ENCODE measurements around the gene BABAM2. TPM values are rescaled to one million over a fixed set of nuclear protein-coding genes. Genes with fewer than 3 reads are reported as not detected.

Gene BABAM2
- total RNA-seq, 2 experiments from 2014 or later: 66.8 to 68.4 TPM

DNA sequence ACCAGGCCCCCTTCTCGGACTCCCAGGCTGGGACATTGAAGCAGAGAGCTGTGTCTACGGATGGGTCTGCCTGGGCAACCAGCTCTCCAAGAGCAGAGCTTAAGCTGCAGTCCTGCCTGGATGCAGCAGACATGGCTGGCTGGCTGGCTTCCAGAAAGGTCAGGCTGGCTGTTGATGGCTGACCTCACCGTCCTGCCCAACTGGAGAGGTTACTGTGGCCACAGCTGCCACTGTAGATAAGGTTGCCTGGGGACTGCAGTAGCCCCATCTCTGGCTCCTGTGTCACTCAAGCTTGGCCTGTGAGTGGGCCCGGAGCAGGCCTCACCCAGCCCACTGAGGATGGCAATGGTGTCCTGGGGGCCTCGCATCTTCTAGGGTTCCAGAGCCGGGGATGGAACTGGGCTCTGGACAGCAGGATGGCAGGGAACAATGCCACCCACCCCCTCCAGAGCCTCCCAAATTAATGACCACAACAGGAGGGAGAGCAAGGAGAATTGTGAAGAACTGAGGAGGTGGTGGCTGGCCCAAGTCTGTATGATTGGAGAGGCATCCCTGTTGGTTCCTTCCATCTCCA, 465.1 kb downstream of the BABAM2 start:
- intact Hi-C loops (cut with micrococcal nuclease): no loop called here
- ATAC-seq (no peak), DNase-seq (no peak)
- no peaks in the 10 kb centered on the region for H3K27me3 Mint-ChIP-seq
- CTCF ChIA-PET: interaction anchor here (1.1 kb wide), 1 partner anchor 632 kb away, joined by 3 read pairs; no protein-coding TSS in a partner anchor
- H3K4me3 Mint-ChIP-seq: no peak overlapping the region
- H3K36me3 Mint-ChIP-seq (ENCODE audit: low read depth): peaks cover 3% of the 10 kb centered on the region
- POLR2A ChIA-PET: interaction anchor here (1.8 kb wide), 1 partner anchor 35 kb away, joined by 7 read pairs; no protein-coding TSS in a partner anchor
- peak overlapping the region; percentile 73 for H3K27ac Mint-ChIP-seq
- H3K9me3 Mint-ChIP-seq: no peaks in the 10 kb centered on the region
- H3K4me1 Mint-ChIP-seq (ENCODE audit: low read depth): peaks cover 45% of the 10 kb centered on the region
- TF ChIP-seq, protein P1, sequence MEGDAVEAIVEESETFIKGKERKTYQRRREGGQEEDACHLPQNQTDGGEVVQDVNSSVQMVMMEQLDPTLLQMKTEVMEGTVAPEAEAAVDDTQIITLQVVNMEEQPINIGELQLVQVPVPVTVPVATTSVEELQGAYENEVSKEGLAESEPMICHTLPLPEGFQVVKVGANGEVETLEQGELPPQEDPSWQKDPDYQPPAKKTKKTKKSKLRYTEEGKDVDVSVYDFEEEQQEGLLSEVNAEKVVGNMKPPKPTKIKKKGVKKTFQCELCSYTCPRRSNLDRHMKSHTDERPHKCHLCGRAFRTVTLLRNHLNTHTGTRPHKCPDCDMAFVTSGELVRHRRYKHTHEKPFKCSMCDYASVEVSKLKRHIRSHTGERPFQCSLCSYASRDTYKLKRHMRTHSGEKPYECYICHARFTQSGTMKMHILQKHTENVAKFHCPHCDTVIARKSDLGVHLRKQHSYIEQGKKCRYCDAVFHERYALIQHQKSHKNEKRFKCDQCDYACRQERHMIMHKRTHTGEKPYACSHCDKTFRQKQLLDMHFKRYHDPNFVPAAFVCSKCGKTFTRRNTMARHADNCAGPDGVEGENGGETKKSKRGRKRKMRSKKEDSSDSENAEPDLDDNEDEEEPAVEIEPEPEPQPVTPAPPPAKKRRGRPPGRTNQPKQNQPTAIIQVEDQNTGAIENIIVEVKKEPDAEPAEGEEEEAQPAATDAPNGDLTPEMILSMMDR (IDR thresholded peaks at IDR 0.05): no peak

DNA sequence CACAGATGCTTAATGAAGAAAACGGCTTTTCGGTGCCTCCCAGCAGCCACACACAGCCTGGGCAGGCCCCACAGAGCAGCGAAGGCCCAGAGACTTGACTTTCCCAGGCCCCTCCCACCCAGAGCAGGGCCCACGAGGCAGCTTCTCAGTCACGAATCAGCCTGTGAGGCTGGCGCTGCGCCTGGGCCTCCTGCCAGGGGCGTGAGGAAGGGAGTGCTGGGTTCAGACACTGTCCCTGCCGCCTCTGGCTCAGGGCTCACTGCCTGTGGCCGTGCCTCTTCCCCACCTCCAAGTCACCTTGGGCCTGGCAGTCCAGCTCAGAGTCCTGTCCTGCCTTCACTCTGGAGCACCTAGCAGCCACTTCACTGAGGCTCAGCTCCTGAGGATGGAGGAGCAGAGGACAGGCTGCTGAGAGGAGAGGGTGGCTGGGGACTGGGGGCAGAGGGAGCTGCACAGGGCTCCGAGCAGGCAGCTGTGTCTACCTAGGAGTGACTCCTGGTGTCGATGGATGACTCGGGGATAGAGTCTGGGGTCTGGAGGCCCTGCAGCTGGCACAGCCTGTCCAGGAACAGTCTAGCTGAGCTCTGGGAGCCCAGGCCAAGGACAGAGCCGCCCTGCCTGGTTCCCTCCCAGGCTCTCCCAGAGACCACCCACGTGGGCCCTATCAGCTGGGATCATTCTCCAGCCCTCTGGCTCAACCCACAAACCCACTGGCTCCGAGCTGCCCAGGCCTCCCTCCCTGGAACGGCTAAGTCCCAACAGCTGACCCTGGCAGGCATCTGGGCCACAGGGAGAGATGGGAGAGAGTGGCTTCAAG, 465.8 kb downstream of the BABAM2 start:
- Mint-ChIP-seq H3K4me1 (ENCODE audit: low read depth) (peaks cover 49% of the 10 kb centered on the region), H3K27ac (peak overlapping the region; percentile 73), H3K27me3 (no peaks in the 10 kb centered on the region), H3K4me3 (no peak overlapping the region), H3K36me3 (ENCODE audit: low read depth) (peaks cover 3% of the 10 kb centered on the region), H3K9me3 (no peaks in the 10 kb centered on the region)
- POLR2A ChIA-PET: interaction anchor here (1.8 kb wide), 1 partner anchor 34 kb away, joined by 7 read pairs; no protein-coding TSS in a partner anchor
- CTCF ChIA-PET: interaction anchor here (1.1 kb wide), 1 partner anchor 632 kb away, joined by 3 read pairs; no protein-coding TSS in a partner anchor
- peak; percentile 7 for ATAC-seq
- peak; percentile 62 for DNase-seq
- TF ChIP-seq, protein P1 (IDR thresholded peaks at IDR 0.05): no peak
- intact Hi-C loops (cut with micrococcal nuclease): no loop called here

DNA sequence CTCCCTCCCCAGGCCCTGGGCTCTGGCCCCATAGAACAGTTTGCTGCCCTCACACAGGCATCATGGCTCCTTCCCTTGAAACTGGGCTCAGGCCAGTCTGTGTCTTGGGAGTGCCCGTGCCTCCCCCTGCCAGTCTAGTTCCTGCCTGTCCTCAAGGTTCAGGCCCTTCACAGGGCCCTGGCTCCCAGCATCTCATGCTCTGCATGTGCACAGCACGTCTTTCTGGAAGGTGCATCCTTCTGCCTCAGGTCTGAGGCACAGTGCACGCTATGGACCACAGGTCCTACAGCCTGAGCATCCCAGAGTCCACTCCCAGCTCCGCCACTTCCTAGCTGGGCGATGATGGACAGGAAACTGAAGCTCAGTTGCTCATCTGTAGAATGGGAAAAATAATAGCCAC, 466.5 kb downstream of the BABAM2 start:
- no peaks in the 10 kb centered on the region for H3K9me3 Mint-ChIP-seq
- H3K36me3 Mint-ChIP-seq (ENCODE audit: low read depth): peaks cover 3% of the 10 kb centered on the region
- H3K4me1 Mint-ChIP-seq (ENCODE audit: low read depth): peaks cover 48% of the 10 kb centered on the region
- ChIA-PET POLR2A (interaction anchor here (1.8 kb wide), 1 partner anchor 34 kb away, joined by 7 read pairs; no protein-coding TSS in a partner anchor), CTCF (no interaction called here)
- no peak overlapping the region for H3K27ac Mint-ChIP-seq
- TF ChIP-seq, protein P1 (IDR thresholded peaks at IDR 0.05): no peak
- no peaks in the 10 kb centered on the region for H3K27me3 Mint-ChIP-seq
- intact Hi-C loops (cut with micrococcal nuclease): no loop called here
- no peak for ATAC-seq
- no peak for DNase-seq
- H3K4me3 Mint-ChIP-seq: no peak overlapping the region

DNA sequence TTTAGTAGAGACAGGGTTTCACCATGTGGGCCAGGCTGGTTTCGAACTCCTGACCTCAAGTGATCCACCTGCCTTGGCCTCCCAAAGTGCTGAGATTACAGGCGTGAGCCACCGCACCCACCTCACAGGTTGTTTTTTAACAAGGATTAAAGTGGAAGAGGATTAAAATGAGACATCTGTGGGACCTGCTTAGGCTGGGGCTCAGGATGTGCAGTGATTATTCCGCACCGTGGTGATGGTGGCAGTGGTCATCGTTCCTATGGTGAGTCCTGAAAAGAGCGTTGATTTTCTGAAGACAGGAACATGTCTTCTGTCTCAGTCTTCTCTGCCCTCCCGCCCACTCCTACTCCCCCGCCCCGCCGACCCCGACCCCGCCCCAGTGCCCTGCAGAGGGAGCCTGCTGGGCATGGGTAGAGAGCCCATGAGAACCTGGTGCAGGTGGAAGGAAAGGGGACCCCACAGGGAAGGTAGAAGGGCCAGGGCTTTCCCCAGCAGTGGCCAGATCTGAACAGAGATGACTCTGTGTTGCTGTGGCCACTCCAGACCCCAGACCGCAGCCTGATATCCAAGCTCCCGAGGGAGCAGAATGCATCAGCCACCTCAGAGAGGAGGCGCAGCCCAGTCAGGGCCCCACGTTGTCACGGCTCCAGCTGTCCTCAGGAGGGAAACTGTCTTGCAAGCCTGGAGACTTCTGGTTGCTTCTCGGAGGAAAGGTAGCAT, 467.6 kb downstream of the BABAM2 start:
- peaks cover 3% of the 10 kb centered on the region for H3K36me3 Mint-ChIP-seq (ENCODE audit: low read depth)
- TF ChIP-seq, protein P1 (IDR thresholded peaks at IDR 0.05): no peak
- POLR2A ChIA-PET: interaction anchor here (1.4 kb wide), 1 partner anchor 9 kb away, joined by 4 read pairs; no protein-coding TSS in a partner anchor
- intact Hi-C loops (cut with micrococcal nuclease): no loop called here
- H3K27me3 Mint-ChIP-seq: no peaks in the 10 kb centered on the region
- peak overlapping the region; percentile 97 for H3K27ac Mint-ChIP-seq
- H3K4me1 Mint-ChIP-seq (ENCODE audit: low read depth): peaks cover 56% of the 10 kb centered on the region
- CTCF ChIA-PET: no interaction called here
- DNase-seq (no peak), ATAC-seq (no peak)
- H3K4me3 Mint-ChIP-seq: no peak overlapping the region
- no peaks in the 10 kb centered on the region for H3K9me3 Mint-ChIP-seq
